ENCODE data around the gene EFCAB6.

EFCAB6 gene

DNA sequence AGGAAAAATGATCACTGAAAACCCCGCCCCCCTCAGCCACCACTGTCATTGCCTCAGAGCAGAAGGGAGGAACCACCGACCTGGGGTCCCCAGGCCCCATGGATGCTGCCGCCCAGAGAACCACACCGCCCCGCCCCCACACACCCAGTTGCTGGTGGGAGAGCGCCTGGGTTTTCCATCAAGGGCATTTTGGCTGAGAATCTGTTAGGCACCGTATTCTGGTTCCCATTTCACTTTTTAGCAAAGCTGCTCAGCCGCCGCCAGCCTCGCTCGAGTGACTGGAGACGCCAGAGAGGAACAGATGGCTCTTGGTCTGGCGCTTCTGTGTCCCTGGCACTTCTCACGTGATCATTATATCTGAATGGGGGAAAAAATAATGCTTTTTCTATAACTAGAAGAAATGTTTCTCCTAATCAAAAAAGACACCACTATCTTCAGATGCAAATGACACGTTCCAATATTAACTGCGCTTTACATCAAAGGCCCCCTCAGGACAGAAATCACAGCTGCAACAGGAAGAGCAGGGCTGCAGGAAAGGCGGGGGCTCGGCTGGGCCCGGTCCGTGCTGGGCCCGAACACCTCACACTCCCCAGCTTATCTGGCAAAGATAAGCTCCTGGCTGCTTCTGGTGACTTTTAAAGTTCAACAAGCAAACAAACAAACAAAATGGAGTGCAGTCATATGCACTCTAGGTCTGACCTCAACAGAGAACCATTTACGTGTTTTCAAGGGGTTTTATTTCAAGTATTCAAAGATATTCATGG lies 250.5 kb downstream of the EFCAB6 start:
- no peak for DNase-seq (ENCODE audit: low read depth)
- H3K4me3 ChIP-seq (ENCODE audit: low read depth, low read length): no peak overlapping the region
- TF ChIP-seq, protein P1, sequence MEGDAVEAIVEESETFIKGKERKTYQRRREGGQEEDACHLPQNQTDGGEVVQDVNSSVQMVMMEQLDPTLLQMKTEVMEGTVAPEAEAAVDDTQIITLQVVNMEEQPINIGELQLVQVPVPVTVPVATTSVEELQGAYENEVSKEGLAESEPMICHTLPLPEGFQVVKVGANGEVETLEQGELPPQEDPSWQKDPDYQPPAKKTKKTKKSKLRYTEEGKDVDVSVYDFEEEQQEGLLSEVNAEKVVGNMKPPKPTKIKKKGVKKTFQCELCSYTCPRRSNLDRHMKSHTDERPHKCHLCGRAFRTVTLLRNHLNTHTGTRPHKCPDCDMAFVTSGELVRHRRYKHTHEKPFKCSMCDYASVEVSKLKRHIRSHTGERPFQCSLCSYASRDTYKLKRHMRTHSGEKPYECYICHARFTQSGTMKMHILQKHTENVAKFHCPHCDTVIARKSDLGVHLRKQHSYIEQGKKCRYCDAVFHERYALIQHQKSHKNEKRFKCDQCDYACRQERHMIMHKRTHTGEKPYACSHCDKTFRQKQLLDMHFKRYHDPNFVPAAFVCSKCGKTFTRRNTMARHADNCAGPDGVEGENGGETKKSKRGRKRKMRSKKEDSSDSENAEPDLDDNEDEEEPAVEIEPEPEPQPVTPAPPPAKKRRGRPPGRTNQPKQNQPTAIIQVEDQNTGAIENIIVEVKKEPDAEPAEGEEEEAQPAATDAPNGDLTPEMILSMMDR (IDR thresholded peaks at IDR 0.05; ENCODE audit: insufficient read depth, low read depth, low read length, missing control alignments): no peak

DNA sequence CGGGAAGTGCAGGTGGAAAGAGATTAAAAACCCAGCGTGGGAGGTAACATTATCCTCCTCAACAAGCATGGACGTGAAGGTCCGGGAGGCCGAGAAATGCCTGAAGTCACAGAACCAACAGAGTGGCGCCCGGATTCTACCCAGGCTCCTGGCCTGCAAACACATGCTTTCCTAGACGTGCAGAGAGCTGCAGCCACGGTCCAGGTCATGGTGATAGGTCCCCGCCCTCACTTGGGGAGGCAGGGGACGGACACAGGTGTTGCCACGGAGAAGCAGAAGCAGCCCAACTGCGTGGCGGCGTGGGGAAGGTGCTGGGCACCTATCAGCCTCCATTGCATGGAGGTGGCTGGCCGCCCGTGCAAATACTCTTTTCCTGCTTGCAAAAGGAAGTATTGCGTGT lies 251.5 kb downstream of the EFCAB6 start:
- no peak for DNase-seq (ENCODE audit: low read depth)
- no peak overlapping the region for H3K4me3 ChIP-seq (ENCODE audit: low read depth, low read length)
- TF ChIP-seq, protein P1 (IDR thresholded peaks at IDR 0.05; ENCODE audit: insufficient read depth, low read depth, low read length, missing control alignments): no peak

DNA sequence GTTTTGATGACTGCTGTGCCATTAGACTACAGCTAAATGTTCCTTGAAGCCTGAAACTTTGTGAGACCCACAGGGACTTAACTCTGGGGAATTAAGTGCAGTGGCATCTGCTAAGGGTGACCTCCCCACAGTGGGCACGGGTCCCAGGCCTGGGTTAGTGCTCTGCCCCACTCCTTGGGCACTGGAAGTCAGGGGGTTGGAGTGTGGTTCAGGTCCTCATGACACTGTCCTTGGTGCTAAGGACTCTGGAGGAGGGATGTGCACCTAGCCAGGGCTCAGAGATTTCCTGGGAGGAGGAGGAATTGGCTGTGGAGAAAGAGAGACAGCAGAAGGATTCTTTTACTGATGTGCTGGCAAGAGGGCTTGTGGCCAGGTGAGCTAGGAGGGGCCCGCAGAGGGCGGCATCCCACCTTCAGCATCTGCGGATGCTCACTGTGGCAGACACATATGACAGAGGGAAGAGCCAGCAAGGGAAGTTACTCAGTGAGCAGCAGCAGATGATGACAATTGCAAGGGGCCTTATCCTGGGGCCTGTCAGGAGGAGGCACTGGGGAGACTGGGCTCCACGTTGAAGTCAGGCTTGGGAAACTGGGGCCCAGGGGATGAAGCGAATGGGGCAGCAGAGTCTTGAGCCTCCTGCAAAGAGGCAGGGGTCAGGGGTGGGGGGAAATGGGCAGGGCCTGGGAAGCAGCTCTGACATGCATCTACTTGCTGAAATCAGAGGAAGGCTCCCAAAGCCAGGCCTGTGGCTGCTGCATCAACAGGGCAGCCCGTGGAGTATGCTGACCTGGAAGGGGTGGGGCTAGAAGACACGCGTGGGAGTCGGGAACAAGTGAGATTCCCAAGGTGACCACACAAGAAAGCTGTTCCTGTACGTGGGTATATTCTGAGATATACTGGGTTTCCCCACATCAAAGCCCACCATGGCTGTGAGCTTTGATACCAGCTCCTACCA lies 256.3 kb downstream of the EFCAB6 start:
- H3K4me3 ChIP-seq (ENCODE audit: low read depth, low read length): no peak overlapping the region
- TF ChIP-seq, protein P1 (IDR thresholded peaks at IDR 0.05; ENCODE audit: insufficient read depth, low read depth, low read length, missing control alignments): no peak
- no peak for DNase-seq (ENCODE audit: low read depth)

DNA sequence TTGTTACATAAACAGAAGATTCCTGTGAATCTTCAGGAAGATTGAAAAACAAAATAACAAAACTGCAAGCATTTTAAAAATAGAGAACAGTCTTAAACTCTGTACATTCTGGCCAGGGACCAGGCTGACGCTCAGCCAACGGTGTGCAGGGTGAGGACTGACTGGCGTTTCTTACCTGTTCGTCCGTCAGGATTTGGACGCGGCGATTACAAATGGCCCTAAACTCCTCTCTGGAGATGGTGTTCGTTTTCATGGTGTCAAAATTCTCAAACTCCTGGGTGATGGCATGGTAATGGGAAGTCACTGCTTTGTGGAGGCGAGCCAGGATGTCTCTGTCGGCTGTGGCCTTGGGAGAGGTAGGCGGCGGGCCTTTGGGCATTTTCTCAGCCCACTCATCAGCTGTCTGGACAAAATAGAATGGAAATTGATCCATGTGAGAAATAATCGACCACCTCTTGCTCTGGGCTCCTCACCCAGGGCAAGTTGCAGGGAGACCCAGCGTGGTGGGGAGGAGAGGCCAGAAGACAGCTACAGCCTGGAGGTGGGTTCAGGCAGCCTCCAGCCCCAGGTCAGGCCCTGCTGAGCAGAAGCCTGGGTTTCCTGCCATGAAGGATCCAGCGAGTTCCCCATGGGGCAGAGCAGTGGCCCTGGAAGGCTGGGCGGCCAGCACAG lies 257.3 kb downstream of the EFCAB6 start:
- DNase-seq (ENCODE audit: low read depth): no peak
- no peak overlapping the region for H3K4me3 ChIP-seq (ENCODE audit: low read depth, low read length)
- TF ChIP-seq, protein P1 (IDR thresholded peaks at IDR 0.05; ENCODE audit: insufficient read depth, low read depth, low read length, missing control alignments): no peak

DNA sequence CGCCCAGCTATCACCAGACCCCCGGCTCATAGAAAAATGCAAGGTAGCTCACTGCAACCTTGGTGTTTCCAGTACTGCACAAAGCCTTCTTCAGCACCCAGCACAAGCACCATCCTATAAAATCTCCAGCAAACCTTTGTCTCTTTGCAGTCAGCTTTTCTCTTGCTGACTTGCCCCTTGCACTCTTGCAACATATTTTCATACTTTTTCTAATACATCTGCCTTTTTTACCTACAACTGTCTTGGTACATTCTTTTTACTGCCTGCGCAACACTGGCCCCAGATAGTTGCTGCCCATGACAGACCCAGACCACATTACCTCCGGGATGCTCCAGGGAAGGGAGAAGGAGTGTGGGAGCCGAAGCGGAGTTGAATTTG lies 257.9 kb downstream of the EFCAB6 start:
- no peak overlapping the region for H3K4me3 ChIP-seq (ENCODE audit: low read depth, low read length)
- no peak for DNase-seq (ENCODE audit: low read depth)
- TF ChIP-seq, protein P1 (IDR thresholded peaks at IDR 0.05; ENCODE audit: insufficient read depth, low read depth, low read length, missing control alignments): no peak

DNA sequence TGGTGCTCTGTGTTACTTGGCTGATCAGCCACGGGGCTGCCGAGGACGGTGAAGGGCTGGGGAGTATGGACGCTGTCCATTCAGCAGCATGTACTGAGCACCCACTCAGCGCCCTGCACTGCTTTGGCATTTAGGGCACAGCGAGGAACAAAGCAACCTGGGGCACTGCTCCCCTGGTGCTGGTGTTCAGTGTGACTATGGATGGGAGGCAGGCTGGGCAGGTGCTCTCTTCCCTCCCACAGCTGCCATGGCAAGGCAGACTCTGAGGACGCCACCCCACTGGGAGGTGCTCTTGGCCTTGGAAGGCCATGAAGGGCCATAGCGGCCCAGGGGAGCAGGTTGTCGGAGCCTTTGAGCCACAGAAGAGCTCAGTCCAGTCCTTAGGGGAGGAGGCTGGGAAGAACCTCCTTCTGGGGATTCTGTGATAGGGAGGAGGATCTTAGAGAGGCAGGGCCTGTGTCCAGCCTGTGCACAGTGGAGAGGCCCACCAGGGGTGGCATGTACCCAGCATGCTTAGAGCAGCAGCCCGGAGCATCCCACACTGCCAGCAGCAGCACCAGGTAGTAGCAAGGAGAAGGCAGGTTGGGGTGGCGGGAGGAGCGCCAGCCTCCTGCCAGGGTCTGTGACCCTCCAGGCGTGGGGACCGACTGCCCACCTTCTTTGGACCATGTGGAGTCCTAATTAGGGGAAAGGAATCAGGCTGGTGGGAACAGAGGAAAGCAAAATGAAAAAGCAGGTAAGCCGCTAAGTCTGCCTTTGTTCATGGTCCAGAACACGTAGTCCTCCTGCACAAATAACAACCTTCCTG lies 258.4 kb downstream of the EFCAB6 start:
- no peak for DNase-seq (ENCODE audit: low read depth)
- no peak overlapping the region for H3K4me3 ChIP-seq (ENCODE audit: low read depth, low read length)
- TF ChIP-seq, protein P1 (IDR thresholded peaks at IDR 0.05; ENCODE audit: insufficient read depth, low read depth, low read length, missing control alignments): no peak
